SK-N-SH (cell line): ENCODE results near the gene DMRT3.

Experiments
- CTCF ChIP-seq: fragments of 200-600 bp; sonication (generic); IDR thresholded peaks from 2 replicates; pipeline ENCODE4 v1.6.1; 2017; ENCODE audit warnings: antibody characterized with exemption, mild to moderate bottlenecking, moderate library complexity
- FOXJ3 ChIP-seq: sonication (generic); formaldehyde crosslinking; IDR thresholded peaks from 2 replicates; pipeline ENCODE4 v1.5.1; 2020; ENCODE audit warnings: mild to moderate bottlenecking, missing genetic modification reagents
- GATA2 ChIP-seq: sonication (generic); formaldehyde crosslinking; IDR thresholded peaks from 2 replicates; pipeline ENCODE4 v1.5.0; 2020; ENCODE audit warnings: mild to moderate bottlenecking, missing genetic modification reagents
- IRF3 ChIP-seq: fragments of 150-350 bp; IDR thresholded peaks from 2 replicates; pipeline ENCODE4 v1.6.1; 2016; ENCODE audit warnings: mild to moderate bottlenecking, low read depth, low read length
- MXI1 ChIP-seq: IDR thresholded peaks from 2 replicates; pipeline ENCODE4 v1.6.1; 2012; ENCODE audit warnings: mild to moderate bottlenecking, low read depth, low read length, improper control_type of control experiment
- POLR2AphosphoS5 ChIP-seq: IDR thresholded peaks from 2 replicates; pipeline ENCODE4 v1.6.1; 2012; ENCODE audit warnings: low read depth, low read length
- RCOR1 ChIP-seq: fragments of 150-350 bp; IDR thresholded peaks from 2 replicates; pipeline ENCODE4 v1.6.1; 2017; ENCODE audit warnings: antibody characterized with exemption, low read length
- SIN3A ChIP-seq: IDR thresholded peaks from 2 replicates; pipeline ENCODE4 v1.6.1; 2012; ENCODE audit warnings: low read depth, mild to moderate bottlenecking, low read length, moderate library complexity, borderline replicate concordance
- SMC3 ChIP-seq: IDR thresholded peaks from 2 replicates; pipeline ENCODE4 v1.6.1; 2012; ENCODE audit warnings: low read depth, low read length, improper control_type of control experiment
- TF ChIP-seq, protein P1 (sequence below): IDR thresholded peaks from 2 replicates; pipeline ENCODE4 v1.6.1; 2012; ENCODE audit warnings: mild to moderate bottlenecking, low read depth, low read length, moderate library complexity

- TF ChIP-seq IRF3 (no peak), RCOR1 (no peak), CTCF (no peak), SMC3 (no peak), MXI1 (no peak), SIN3A (no peak), POLR2AphosphoS5 (no peak), FOXJ3 (no peak), GATA2 (no peak)
- TF ChIP-seq, protein P1, sequence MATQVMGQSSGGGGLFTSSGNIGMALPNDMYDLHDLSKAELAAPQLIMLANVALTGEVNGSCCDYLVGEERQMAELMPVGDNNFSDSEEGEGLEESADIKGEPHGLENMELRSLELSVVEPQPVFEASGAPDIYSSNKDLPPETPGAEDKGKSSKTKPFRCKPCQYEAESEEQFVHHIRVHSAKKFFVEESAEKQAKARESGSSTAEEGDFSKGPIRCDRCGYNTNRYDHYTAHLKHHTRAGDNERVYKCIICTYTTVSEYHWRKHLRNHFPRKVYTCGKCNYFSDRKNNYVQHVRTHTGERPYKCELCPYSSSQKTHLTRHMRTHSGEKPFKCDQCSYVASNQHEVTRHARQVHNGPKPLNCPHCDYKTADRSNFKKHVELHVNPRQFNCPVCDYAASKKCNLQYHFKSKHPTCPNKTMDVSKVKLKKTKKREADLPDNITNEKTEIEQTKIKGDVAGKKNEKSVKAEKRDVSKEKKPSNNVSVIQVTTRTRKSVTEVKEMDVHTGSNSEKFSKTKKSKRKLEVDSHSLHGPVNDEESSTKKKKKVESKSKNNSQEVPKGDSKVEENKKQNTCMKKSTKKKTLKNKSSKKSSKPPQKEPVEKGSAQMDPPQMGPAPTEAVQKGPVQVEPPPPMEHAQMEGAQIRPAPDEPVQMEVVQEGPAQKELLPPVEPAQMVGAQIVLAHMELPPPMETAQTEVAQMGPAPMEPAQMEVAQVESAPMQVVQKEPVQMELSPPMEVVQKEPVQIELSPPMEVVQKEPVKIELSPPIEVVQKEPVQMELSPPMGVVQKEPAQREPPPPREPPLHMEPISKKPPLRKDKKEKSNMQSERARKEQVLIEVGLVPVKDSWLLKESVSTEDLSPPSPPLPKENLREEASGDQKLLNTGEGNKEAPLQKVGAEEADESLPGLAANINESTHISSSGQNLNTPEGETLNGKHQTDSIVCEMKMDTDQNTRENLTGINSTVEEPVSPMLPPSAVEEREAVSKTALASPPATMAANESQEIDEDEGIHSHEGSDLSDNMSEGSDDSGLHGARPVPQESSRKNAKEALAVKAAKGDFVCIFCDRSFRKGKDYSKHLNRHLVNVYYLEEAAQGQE = no peak
Measured at GRCh38 chr9:977838-978830, 1.7 kb downstream of the DMRT3 start.
